HG03039 (cell line): ENCODE results near the gene SH3BP5L.
"Not testable (repeated sequence)": the region's sequence is repeated elsewhere in the genome, so short reads cannot be mapped to it uniquely, and the experiment has no call there.

Experiments
- ATAC-seq: cut with Tn5 transposase; IDR thresholded peaks from one replicate; pipeline ENCODE4 v1.9.1; 2021; ENCODE audit warnings: mild to moderate bottlenecking, moderate library complexity; ENCODE audit not compliant: unreplicated experiment

The SH3BP5L gene

GRCh38 chr1:248811514-248812490 is 13.9 kb downstream of the SH3BP5L start:
- no peak for ATAC-seq

GRCh38 chr1:248810727-248811513 is 14.8 kb downstream of the SH3BP5L start:
- ATAC-seq: no peak

DNA sequence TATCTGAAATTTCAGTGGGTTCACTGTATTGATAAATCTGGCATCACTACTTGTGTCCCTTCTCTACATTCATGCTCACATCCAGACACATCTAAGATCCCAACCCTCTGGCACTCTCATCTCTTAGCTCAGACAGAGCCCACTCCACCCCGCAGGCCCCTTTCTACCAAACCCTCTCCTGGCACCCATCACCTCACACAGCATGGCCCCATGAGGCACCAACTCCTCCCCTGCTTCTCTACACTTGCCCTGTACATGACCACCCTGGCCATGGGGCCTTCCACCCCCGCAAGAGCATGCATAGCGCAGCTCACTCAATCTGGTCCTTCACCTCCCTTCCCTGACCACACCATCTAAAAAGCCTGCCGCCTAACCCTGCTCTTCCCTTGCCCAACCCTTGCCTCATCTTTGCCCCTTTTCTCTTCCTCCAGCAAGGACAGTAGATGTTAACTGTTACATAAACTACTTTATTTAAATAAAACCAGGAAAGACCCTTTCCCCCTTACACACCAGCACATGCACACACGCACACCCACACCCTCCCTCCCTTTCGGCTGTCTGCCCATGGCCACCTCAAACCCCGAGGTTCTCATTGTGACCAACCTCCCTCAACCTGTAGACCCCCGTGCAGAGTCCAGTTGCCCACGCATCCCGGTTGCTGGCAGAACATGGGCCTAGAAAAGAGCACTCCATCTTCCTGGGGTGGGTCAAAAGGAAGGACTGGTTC is 15.6 kb downstream of the SH3BP5L start:
- ATAC-seq: no peak

DNA sequence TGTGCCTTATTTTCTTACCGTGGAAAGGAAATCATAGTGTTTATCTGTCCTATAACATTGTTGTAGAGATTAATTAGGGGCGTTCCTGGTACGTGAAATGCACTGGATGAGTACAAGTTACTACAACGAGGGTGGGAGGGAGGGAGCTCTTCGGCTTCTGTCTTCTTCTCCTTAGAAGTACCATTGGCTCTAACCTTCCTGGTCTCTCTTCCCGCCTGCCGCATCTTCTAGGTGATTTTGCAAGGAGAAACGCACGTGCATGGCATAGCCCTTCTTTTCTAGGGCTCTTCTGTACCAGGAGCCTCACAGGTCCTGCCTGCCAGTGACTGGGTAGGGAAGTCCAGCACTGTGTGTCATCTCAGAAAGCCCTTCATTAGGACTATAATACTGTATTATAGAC is 16.8 kb downstream of the SH3BP5L start:
- no peak for ATAC-seq

- ATAC-seq: peak; percentile 50
Observed at GRCh38 chr1:248807067-248807737, 18.5 kb downstream of the SH3BP5L start.

DNA sequence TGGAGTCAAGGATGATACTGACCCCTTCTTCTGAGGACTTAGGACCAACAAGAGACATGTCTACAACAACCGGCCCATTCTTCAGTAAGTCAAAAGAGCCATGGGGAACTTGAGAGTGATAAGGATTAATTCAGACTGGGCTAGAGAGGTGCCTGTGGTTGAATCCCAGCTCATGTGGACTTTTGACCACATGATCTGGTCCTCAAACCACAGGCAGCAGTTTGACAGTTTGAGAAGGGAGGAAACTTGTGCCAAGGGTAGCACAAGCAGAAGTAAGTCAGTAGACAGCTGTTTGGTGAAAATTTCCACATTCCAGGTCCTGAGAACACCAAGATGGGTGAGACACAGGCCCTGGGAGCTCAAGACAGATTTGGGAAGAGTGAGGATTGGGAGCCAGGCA is 19.8 kb downstream of the SH3BP5L start:
- no peak for ATAC-seq

DNA sequence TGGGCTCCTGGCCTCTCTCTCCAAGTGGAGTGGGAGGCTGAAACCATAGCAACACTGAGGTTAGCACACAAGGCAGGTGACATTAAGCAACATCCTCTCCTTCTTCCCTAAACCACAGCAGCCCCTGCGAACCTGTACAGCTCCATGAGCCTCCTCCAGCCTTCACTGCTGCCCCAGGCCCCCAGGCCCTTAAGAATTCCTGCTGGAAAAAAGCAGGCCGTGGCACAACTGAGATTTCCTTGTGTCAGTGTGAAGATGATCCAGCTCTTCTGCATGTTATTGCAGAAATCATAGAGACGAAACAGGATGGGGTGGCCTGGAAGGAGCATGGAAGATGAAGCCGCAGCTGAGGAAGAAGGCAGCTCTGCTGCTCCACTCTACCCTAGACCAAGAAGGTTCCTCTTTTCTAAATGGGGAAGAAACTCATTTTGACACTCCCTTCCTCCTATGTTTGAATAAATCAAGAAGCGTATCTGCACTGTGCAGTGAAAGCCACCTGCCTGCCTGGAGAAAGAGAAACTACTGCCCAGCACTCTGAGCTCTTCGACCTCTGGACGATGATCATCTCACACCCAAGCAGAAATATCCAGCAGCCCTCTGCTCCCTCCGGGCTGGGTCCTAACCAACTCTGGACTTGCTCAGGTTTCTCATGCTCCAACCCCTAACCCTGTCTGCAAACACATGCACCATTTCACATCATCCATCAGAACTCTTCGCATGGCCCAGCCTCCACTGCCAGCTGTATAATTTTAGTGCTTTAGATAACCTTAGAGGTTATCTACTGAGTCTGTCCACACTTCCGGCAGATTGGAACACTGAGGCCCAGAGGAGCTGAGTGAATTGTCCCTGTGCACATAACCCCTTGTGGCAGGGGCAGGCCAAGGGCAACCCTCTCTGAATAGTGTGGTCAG is 20.7 kb downstream of the SH3BP5L start:
- peak; percentile 84 for ATAC-seq

GRCh38 chr1:248803501-248803900 is 22.2 kb downstream of the SH3BP5L start:
- ATAC-seq: not testable (repeated sequence)

DNA sequence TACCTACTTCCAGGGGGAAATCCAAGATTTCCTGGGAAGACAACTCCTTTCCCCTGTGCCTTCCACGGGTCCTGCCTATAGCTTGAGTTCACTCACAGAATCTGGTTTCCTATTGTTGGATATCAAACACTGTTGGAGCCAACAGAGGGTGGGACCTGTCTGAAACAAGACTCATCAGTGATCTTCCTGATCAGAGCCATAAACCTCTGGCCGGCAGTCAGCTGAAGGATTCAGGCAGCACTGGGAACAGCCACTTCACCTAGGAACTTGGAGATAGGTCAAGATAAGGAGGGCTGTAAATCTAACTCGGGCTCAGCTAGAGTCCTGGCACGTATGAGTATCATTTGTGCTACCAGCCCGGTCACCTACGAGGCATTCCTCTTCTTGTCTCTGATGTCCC is 23.3 kb downstream of the SH3BP5L start:
- no peak for ATAC-seq

DNA sequence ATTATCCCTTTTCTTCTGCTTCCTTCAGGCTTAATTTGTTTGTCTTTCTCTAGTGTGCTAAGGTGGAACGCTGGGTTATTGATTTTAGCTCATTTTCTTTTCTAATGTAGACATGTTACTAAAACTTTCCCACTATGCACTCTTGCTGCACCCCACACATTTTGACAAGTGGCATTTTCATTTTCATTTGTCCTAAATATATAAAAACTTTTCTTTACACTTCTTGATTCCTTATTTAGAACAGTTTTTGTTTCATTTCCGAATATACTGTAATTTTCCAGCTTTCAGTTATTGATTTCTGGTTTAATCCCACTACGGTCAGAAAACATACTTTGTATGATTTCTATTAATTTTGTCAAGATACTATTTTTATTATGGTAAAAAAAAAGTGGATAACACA is 25.3 kb downstream of the SH3BP5L start:
- no peak for ATAC-seq

- ATAC-seq: no peak
Observed at GRCh38 chr1:248798791-248799190, 26.9 kb downstream of the SH3BP5L start.

- ATAC-seq: not testable (repeated sequence)
Observed at GRCh38 chr1:248794663-248795062, 31.1 kb downstream of the SH3BP5L start.

- ATAC-seq: peak; percentile 98
Observed at GRCh38 chr1:248793592-248793991, 32.1 kb downstream of the SH3BP5L start.

DNA sequence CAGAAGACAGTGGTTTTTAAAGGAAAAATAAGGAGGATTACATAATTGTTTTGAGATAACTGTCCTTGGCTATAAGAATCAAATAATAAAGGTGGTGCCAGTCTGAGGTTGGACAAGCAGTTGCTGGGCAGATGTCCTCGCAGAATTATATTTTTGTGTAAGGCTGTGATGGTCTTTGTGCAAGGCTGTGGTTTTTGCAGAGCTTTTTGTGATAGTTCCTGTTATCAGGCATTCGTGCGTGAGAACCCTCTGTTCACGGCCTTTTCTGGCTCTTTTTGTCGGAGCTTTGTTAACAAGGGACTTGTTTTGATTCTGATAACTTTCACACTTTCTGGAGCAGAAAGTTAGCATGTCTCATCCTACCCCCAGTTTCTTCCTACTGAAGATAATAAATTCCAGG is 33.4 kb downstream of the SH3BP5L start:
- no peak for ATAC-seq

DNA sequence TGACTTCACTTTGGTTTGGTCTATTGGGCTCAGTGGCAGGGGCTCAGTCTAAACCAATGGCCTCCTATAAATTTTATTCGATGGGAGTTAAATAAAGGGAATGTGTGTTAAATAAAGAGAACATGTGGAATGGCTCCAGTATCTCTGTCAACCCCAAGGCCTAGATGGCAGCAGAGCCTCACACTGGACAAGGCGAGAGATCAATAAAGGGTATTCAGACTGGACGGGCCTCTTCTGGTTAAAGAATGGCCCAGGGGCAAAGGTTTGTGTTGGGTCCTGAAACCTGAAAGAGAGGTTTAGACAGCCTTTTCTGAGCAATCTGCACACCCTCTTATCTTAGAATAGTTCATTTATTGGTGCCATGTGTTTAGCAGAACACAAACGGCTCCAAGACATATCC is 34.7 kb downstream of the SH3BP5L start:
- no peak for ATAC-seq

- no peak for ATAC-seq
Observed at GRCh38 chr1:248790456-248790855, 35.3 kb downstream of the SH3BP5L start.

DNA sequence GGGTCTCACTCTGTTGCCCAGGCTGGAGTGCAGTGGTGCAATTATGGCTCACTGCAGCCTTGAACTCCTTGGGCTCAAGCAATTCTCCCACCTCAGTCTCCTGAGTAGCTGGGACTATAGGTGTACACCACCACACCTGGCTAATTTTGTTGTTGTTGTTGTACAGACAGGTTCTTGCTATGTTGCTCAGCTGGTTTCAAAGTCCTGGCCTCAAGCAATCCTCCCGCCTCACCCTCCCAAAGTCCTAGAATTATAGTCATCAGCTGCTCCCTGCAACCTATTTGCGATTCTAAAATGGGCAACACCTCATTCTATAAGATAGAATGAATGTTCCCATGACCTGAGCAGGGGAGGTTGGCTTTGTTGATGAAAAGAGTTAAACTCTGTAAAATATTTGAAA is 36.4 kb downstream of the SH3BP5L start:
- not testable (repeated sequence) for ATAC-seq

DNA sequence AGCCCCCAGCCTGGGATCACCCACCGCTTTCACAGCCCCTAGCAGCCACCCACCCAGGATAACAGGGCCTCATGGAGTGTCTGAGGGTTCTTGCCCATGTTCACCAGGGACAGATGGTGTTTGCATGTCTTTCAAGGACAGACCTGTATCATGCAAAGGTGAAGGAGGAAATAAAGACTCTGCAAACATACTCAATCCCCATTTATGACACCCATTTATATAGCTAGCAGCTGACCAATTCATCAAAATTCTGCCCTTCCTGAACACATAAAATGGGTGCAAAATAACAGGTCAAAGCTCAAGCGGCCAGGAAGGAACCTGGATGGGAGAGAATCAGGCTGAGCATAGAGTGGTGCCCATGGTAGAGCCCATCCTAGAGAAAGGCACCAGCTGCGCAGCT is 37.4 kb downstream of the SH3BP5L start:
- ATAC-seq: no peak

GRCh38 chr1:248787430-248787829 is 38.3 kb downstream of the SH3BP5L start:
- no peak for ATAC-seq

DNA sequence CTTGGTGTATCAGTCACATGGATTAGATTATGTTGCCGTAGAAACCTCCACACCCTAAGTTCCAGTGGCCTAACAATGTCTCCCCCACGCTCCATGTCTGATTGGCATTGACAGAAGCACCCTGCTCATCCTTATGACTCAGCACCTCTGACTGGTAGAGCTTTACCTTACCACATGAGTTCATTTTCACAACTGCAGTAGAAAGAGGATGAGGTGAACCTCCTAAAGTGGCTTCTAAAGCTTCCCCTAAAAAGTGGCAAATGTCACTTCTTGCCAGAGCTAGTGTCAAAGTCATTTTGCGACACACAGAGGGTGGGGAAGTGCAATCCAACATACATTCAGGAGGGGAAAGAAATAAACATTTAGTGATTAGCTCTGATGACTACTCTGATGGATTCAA is 39.6 kb downstream of the SH3BP5L start:
- ATAC-seq: no peak
